Smooth muscle cell (in vitro differentiated cells): ENCODE measurements around the gene MORF4L2. TPM values are rescaled to one million over a fixed set of nuclear protein-coding genes. Genes with fewer than 3 reads are reported as not detected.

Source experiments
- DNase-seq: peaks from one replicate; lab custom pipeline; 2025; ENCODE audit not compliant: unreplicated experiment; lab: John Stamatoyannopoulos, UW
- H2AFZ ChIP-seq: fragments of 200-600 bp; sonication (generic); 2 replicates; pipeline ENCODE4 v1.6.0; 2016; ENCODE audit warnings: antibody characterized with exemption, low read depth, mild to moderate bottlenecking
- H3F3A ChIP-seq: fragments of 200-600 bp; sonication (generic); 2 replicates; pipeline ENCODE4 v1.6.0; 2017; ENCODE audit warnings: antibody characterized with exemption, low read depth
- H3K27ac ChIP-seq: fragments of 200-600 bp; sonication (generic); 2 replicates; pipeline ENCODE4 v1.5.1; 2016; ENCODE audit warnings: low read depth, mild to moderate bottlenecking
- H3K27me3 ChIP-seq: fragments of 200-600 bp; sonication (generic); 2 replicates; pipeline ENCODE4 v1.6.1; 2016; ENCODE audit warnings: low read depth, mild to moderate bottlenecking
- H3K36me3 ChIP-seq: fragments of 200-600 bp; sonication (generic); 2 replicates; pipeline ENCODE4 v1.5.1; 2016; ENCODE audit warnings: low read depth
- H3K4me1 ChIP-seq: fragments of 200-600 bp; sonication (generic); 2 replicates; pipeline ENCODE4 v1.5.1; 2016; ENCODE audit warnings: low read depth
- H3K4me2 ChIP-seq: fragments of 200-600 bp; sonication (generic); 2 replicates; pipeline ENCODE4 v1.6.0; 2016; ENCODE audit warnings: mild to moderate bottlenecking
- H3K4me3 ChIP-seq: fragments of 200-600 bp; sonication (generic); 2 replicates; pipeline ENCODE4 v1.5.1; 2016; ENCODE audit warnings: mild to moderate bottlenecking
- H3K79me2 ChIP-seq: fragments of 200-600 bp; sonication (generic); 2 replicates; pipeline ENCODE4 v1.6.0; 2016; ENCODE audit warnings: low read depth, mild to moderate bottlenecking
- H3K9ac ChIP-seq: fragments of 200-600 bp; sonication (generic); 2 replicates; pipeline ENCODE4 v1.6.0; 2016; ENCODE audit warnings: low read depth
- H3K9me3 ChIP-seq: fragments of 200-600 bp; sonication (generic); replicated peaks from 2 replicates; pipeline ENCODE4 v1.5.1; 2016; ENCODE audit warnings: low read depth
- H4K20me1 ChIP-seq: fragments of 200-600 bp; sonication (generic); 2 replicates; pipeline ENCODE4 v1.6.0; 2016; ENCODE audit warnings: low read depth
- WGBS: methylation state at CpG from one replicate; pipeline ENCODE4 v1.1.7; 2016; ENCODE audit warnings: low lambda C conversion rate; 5-methylcytosine and 5-hydroxymethylcytosine counted together
- polyA plus RNA-seq: library from polyadenylated mRNA; unstranded; fragments of >200 nt; fragmentation: Nextera tagmentation; extraction: Ambion mirVana; gene quantifications from 2 replicates; pipeline ENCODE4 v1.2.1, GENCODE V29; 2016
- total RNA-seq: library from RNA; depleted of rRNA; stranded (reverse); fragments of >200 nt; gene quantifications from 2 replicates; pipeline ENCODE4 v1.2.3, GENCODE V29; 2014
- TF ChIP-seq, protein P1 (sequence below): fragments of 200-600 bp; sonication (generic); IDR thresholded peaks from 2 replicates; pipeline ENCODE4 v1.5.1; 2017; ENCODE audit warnings: borderline replicate concordance, mild to moderate bottlenecking, antibody characterized with exemption; ENCODE audit not compliant: insufficient read depth, poor library complexity, severe bottlenecking

MORF4L2 gene
- total and polyA plus RNA-seq, 2 experiments from 2014 or later = 726 to 1,824 TPM

DNA sequence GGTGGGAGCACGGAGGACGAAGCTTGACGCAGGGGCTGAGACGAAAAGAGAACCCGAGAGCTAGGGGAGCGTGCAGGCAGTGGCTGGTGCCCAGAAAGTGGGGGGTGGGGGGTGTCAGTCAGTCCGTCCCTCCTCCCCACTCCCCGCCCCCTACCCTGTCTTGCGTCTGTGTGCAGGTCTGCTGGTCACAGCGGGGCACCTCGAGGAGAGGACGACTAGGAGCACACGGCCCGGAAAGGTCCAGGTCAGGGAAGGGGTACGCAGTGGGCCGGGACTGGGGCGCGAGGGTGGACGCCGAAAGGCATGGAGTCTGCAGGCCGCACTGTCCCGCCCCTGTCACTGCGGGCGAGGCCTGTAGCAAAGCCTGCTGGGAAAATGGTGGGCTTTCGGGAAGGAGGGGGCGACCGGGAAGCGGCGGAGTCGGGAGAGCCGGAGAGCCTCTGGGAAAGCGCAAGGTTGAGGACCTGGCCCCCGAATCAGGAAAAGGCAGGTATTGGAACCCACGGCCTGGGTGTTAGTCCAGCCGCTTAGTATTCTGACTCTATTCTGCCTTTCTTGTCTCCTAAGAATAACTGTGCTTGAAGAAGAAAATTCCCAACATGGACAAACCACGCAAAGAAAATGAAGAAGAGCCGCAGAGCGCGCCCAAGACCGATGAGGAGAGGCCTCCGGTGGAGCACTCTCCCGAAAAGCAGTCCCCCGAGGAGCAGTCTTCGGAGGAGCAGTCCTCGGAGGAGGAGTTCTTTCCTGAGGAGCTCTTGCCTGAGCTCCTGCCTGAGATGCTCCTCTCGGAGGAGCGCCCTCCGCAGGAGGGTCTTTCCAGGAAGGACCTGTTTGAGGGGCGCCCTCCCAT is 57.0 kb downstream of the MORF4L2 start:
- peaks cover 15% of the 10 kb centered on the region for H3K4me1 ChIP-seq
- no peaks in the 10 kb centered on the region for H3K9me3 ChIP-seq
- TF ChIP-seq, protein P1, sequence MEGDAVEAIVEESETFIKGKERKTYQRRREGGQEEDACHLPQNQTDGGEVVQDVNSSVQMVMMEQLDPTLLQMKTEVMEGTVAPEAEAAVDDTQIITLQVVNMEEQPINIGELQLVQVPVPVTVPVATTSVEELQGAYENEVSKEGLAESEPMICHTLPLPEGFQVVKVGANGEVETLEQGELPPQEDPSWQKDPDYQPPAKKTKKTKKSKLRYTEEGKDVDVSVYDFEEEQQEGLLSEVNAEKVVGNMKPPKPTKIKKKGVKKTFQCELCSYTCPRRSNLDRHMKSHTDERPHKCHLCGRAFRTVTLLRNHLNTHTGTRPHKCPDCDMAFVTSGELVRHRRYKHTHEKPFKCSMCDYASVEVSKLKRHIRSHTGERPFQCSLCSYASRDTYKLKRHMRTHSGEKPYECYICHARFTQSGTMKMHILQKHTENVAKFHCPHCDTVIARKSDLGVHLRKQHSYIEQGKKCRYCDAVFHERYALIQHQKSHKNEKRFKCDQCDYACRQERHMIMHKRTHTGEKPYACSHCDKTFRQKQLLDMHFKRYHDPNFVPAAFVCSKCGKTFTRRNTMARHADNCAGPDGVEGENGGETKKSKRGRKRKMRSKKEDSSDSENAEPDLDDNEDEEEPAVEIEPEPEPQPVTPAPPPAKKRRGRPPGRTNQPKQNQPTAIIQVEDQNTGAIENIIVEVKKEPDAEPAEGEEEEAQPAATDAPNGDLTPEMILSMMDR = peak; percentile 41
- H3K4me3 ChIP-seq = peak overlapping the region; percentile 97
- H3F3A ChIP-seq = peaks cover 12% of the 10 kb centered on the region
- H3K27me3 ChIP-seq = no peaks in the 10 kb centered on the region
- WGBS = 4% methylated on average over 36 of the region's 49 CpGs
- H2AFZ ChIP-seq = peak overlapping the region; percentile 99
- peak overlapping the region; percentile 71 for H3K9ac ChIP-seq
- peaks cover 27% of the 10 kb centered on the region for H3K79me2 ChIP-seq
- no peaks in the 10 kb centered on the region for H3K36me3 ChIP-seq
- peak overlapping the region; percentile 73 for H3K27ac ChIP-seq
- H4K20me1 ChIP-seq = no peaks in the 10 kb centered on the region
- peak; percentile 40 for DNase-seq
- H3K4me2 ChIP-seq = peak overlapping the region; percentile 99

DNA sequence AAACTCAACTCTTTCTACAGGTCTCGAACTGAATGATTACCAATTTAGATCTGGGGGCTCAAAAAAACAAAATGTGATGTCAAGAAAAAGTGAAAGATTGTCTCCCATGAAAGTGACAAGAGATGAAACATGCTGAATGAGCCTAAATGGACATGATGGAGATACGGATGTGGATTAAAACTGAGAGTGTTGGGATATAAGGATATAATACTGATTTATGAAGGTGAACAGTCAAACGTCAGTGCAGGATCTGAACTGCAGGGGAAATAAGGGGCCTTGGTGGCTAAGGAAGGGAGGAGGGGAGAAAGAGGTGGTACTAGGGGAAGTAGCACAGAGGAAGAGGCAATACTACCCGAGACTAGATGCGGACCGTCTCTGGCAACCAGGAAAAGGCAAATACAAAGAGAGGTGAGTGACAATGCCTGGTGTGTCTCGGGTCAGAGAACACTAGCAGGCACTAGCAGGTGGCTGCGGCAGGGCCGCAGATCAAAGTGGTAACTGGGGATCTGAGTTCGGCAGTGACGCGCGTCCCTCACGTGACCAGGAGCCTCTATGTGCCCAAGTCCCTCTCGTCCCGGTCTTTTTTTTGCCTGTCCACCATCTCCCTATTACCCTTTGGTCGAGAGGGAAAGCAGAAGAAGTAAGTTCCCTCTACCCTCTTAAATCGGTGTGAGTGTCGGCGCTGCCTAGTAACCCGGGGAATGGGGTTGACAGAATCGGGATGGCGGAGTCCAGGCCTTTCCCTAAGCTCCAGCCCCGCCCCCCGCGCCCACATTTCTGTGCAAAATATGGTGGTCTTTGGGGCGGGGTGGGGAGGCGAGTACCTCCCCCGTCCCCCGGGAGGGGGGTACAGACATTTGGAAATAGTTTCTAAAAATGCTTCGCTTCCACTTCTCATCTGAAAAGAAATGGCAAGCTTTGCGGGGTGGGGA is 57.8 kb downstream of the MORF4L2 start, which contains the start of gene TCEAL1:
TCEAL1 (plus strand) TSS at position 590 of the 932 bp plus-strand sequence. CDS start 942 bp downstream, outside the sequence.
- H3K79me2 ChIP-seq = peaks cover 27% of the 10 kb centered on the region
- no peaks in the 10 kb centered on the region for H4K20me1 ChIP-seq
- H3K9me3 ChIP-seq = no peaks in the 10 kb centered on the region
- H2AFZ ChIP-seq = peak within 1 kb of the TSS; percentile 99
- peak within 1 kb of the TSS; percentile 73 for H3K27ac ChIP-seq
- peaks cover 18% of the 10 kb centered on the region for H3K4me1 ChIP-seq
- H3K27me3 ChIP-seq = no peaks in the 10 kb centered on the region
- no peaks in the 10 kb centered on the region for H3K36me3 ChIP-seq
- 5% methylated on average over 32 of the region's 32 CpGs for WGBS
- peak within 1 kb of the TSS; percentile 99 for H3K4me2 ChIP-seq
- peak; percentile 39 for DNase-seq
- TF ChIP-seq, protein P1 = no peak
- peak within 1 kb of the TSS; percentile 71 for H3K9ac ChIP-seq
- H3F3A ChIP-seq = peaks cover 12% of the 10 kb centered on the region
- peak within 1 kb of the TSS; percentile 97 for H3K4me3 ChIP-seq

DNA sequence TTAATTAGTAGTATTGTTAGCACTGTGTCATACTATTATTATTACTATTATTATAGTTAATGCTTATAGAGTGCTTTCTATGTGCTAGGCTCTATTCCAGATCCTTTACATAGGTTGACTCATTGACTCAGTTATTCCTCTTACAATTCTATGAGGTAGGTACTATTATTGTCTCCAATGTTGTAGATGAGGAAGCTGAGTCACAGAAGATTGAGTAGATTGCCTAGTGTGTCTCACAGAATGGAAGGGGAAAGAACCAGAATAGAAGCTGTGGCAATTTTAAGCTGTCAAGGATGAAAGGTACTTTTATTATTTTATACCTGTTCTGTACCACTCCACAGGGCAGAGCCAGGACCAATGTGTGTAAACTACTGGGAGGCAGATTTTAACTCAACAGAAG is 59.6 kb downstream of the MORF4L2 start:
- Histone ChIP-seq H2AFZ (no peak overlapping the region), H3F3A (peaks cover 12% of the 10 kb centered on the region), H3K9me3 (no peaks in the 10 kb centered on the region), H3K4me3 (no peak overlapping the region), H3K27me3 (no peaks in the 10 kb centered on the region), H3K4me2 (no peak overlapping the region), H3K4me1 (peaks cover 18% of the 10 kb centered on the region), H3K27ac (no peak overlapping the region), H3K9ac (no peak overlapping the region), H4K20me1 (no peaks in the 10 kb centered on the region), H3K79me2 (peaks cover 37% of the 10 kb centered on the region), H3K36me3 (no peaks in the 10 kb centered on the region)
- TF ChIP-seq, protein P1 = no peak
- no peak for DNase-seq

Other genes starting within 250 kb of the MORF4L2 start
- gene RAB40A, start 167.2 kb downstream of the MORF4L2 start, total RNA-seq = 0.13 and 0.49 TPM in 2 replicates
- gene RAB40A, start 167.2 kb downstream of the MORF4L2 start, polyA plus RNA-seq = 0.63 and 0.85 TPM in 2 replicates
- gene TCEAL4, start 101.2 kb downstream of the MORF4L2 start, total RNA-seq = 40.2 and 51.3 TPM in 2 replicates
- gene TCEAL4, start 101.2 kb downstream of the MORF4L2 start, polyA plus RNA-seq = 74.4 and 76.2 TPM in 2 replicates
- gene TCEAL3, start 78.7 kb downstream of the MORF4L2 start, total RNA-seq = 14.0 and 29.6 TPM in 2 replicates
- gene TCEAL3, start 78.7 kb downstream of the MORF4L2 start, polyA plus RNA-seq = 48.0 and 52.4 TPM in 2 replicates
- 22.1 and 43.0 TPM in 2 replicates for gene TCEAL1, start 57.7 kb downstream of the MORF4L2 start, total RNA-seq
- 16.7 and 23.8 TPM in 2 replicates for gene TCEAL1, start 57.7 kb downstream of the MORF4L2 start, polyA plus RNA-seq
- 0.54 TPM in 1 of 2 replicates, not detected in the other for gene TMEM31, start 24.2 kb upstream of the MORF4L2 start, total RNA-seq
- gene TMEM31, start 24.2 kb upstream of the MORF4L2 start, polyA plus RNA-seq = 0.60 and 0.75 TPM in 2 replicates
- not detected in 2 replicates for gene PLP1, start 90.1 kb upstream of the MORF4L2 start, total RNA-seq
- gene PLP1, start 90.1 kb upstream of the MORF4L2 start, polyA plus RNA-seq = 0.27 TPM in 1 of 2 replicates, not detected in the other
- 0.18 and 0.76 TPM in 2 replicates for gene RAB9B, start 145.6 kb upstream of the MORF4L2 start, total RNA-seq
- gene RAB9B, start 145.6 kb upstream of the MORF4L2 start, polyA plus RNA-seq = not detected in 2 replicates